Measurements from ENCODE around the gene SHC2. TPM values are rescaled to one million over a fixed set of nuclear protein-coding genes. Genes with fewer than 3 reads are reported as not detected.

Gene SHC2
- total and polyA plus RNA-seq, 2 of the 8 experiments (the other 6 are each of a cell fraction or from before 2014, with no cell fraction given), result 4.4 to 7.3 TPM

DNA sequence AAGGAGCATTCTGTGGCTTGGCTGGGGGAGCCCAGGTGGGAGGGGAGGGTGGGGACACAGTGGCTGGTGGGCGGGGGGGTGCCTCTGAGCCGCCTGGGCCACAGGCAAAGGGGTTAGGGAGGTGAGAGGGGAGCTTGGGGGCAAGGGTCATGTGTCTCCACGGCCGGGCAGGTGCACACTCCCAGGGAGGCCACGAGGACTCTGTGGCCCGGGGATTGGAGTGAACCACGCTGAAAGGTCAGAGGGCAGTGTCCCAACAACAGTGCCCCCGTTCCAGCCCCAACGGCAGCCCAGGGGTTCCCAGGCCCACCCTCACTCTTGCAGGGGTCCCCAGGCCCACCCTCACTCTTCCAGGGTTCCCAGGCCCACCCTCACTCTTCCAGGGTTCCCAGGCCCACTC, 61.5 kb downstream of the SHC2 start (continued):
- no peak for TF ChIP-seq CHD7 (IDR thresholded peaks at IDR 0.05; ENCODE audit: insufficient replicate concordance, low read length)

All from H1 (cell line).